ENCODE results near the gene TOMM40L. TPM values are rescaled to one million over a fixed set of nuclear protein-coding genes. Genes with fewer than 3 reads are reported as not detected.

The TOMM40L gene
- total RNA-seq, result 10 to 100 TPM in 3 of 4 donors, 1 to 10 TPM in 1; 9.6 to 15.4 (median 13.4) TPM

- ATAC-seq (ENCODE audit: low FRiP score) (peak; percentile 96), DNase-seq (ENCODE audit: low spot score) (peak; percentile 76)
- no peak for TF ChIP-seq CTCF (IDR thresholded peaks at IDR 0.05)
These were observed at the start of gene TOMM40L for GRCh38 chr1:161225534-161226319. TSS of gene TOMM40L (plus strand) at chr1:161226060. CDS start at chr1:161226490, 430 bp downstream.

GRCh38 chr1:161176468-161177111 is 49.3 kb upstream of the TOMM40L start:
- TF ChIP-seq CTCF (IDR thresholded peaks at IDR 0.05), result no peak
- peak; percentile 3 for ATAC-seq (ENCODE audit: low FRiP score)
- no peak for DNase-seq (ENCODE audit: low spot score)

- peak; percentile 92 for ATAC-seq (ENCODE audit: low FRiP score)
- no peak for TF ChIP-seq CTCF (IDR thresholded peaks at IDR 0.05)
These were observed 48.5 kb upstream of the TOMM40L start, which contains the start of gene B4GALT3 for GRCh38 chr1:161177112-161177935. TSS of gene B4GALT3 (minus strand) at chr1:161177507. CDS start at chr1:161176060, 1,447 bp downstream.

GRCh38 chr1:161177936-161178244 is 48.0 kb upstream of the TOMM40L start:
- DNase-seq (ENCODE audit: low spot score) (no peak), ATAC-seq (ENCODE audit: low FRiP score) (no peak)
- no peak for TF ChIP-seq CTCF (IDR thresholded peaks at IDR 0.05)

More at GRCh38 chr1:161177112-161177935, 48.5 kb upstream of the TOMM40L start, which contains the start of gene B4GALT3:
- DNase-seq (ENCODE audit: low spot score), result peak; percentile 90

GRCh38 chr1:161179698-161180097 is 46.2 kb upstream of the TOMM40L start:
- DNase-seq (ENCODE audit: low spot score) (no peak), ATAC-seq (ENCODE audit: low FRiP score) (no peak)
- no peak for TF ChIP-seq CTCF (IDR thresholded peaks at IDR 0.05)

- no peak for ATAC-seq (ENCODE audit: low FRiP score)
- no peak for TF ChIP-seq CTCF (IDR thresholded peaks at IDR 0.05)
- DNase-seq (ENCODE audit: low spot score), result no peak
These were observed 45.2 kb upstream of the TOMM40L start for GRCh38 chr1:161180639-161181038.

Data from omental fat pad (tissue), 4 donors.